ENCODE data around the gene CACNA1S. TPM values are rescaled to one million over a fixed set of nuclear protein-coding genes. Genes with fewer than 3 reads are reported as not detected.

The CACNA1S gene
- total and polyA plus RNA-seq, 2 of the 8 experiments (the other 6 are each of a cell fraction or from before 2014, with no cell fraction given), result 0.06 TPM; not detected in 1

DNA sequence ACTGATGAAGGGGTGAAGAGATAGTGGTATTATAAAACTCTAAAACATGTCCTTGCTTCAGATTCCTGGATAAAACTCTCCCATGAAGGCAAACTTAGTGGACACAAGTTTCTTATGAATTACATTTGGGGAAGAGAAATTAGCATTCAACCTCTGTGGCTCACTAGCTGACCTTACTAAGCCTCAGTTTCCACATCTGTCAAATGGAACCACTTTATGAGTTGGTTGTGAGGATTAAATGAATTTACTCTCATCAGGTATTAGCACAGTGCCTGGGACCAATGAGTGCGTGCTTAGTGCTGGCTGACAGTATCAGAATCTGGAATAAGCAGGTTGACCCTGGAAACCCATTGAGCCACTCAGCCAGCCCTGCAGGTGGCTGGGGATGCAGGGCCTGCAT is 2.6 kb downstream of the CACNA1S start (continued):
- no peak for TF ChIP-seq CREB1 (IDR thresholded peaks at IDR 0.05)
- no peak for TF ChIP-seq CBX8 (IDR thresholded peaks at IDR 0.05; ENCODE audit: borderline replicate concordance, low read depth, low read length)
- TF ChIP-seq CHD7 (IDR thresholded peaks at IDR 0.05; ENCODE audit: insufficient replicate concordance, low read length), result no peak
- no peak for TF ChIP-seq HDAC6 (IDR thresholded peaks at IDR 0.05; ENCODE audit: low read depth, low read length)
- no peak for TF ChIP-seq CTBP2 (IDR thresholded peaks at IDR 0.05; ENCODE audit: borderline replicate concordance, insufficient read depth, insufficient read length, low read length)
- TF ChIP-seq POU5F1 (IDR thresholded peaks at IDR 0.05; ENCODE audit: low read depth, low read length), result no peak

Data from H1 (cell line).